ENCODE measurements around the gene TMEM63C. TPM values are rescaled to one million over a fixed set of nuclear protein-coding genes. Genes with fewer than 3 reads are reported as not detected.
"Not testable (repeated sequence)": the region's sequence is repeated elsewhere in the genome, so short reads cannot be mapped to it uniquely, and the experiment has no call there.

Gene TMEM63C
- total RNA-seq, 1 donor from 2014 or later = 1.1 TPM

GRCh38 chr14:77279719-77280118, 98.1 kb downstream of the TMEM63C start:
- DNase-seq (ENCODE audit: low read depth) = no peak
- no peak for TF ChIP-seq CTCF (IDR thresholded peaks at IDR 0.05; ENCODE audit: insufficient read depth, low read length, poor library complexity, severe bottlenecking)
- Histone ChIP-seq H3K4me3 (ENCODE audit: low read depth, low read length) (no peak overlapping the region), H3K27me3 (ENCODE audit: control insufficient read depth, insufficient read depth, low read length) (no peaks in the 10 kb centered on the region), H3K36me3 (ENCODE audit: control insufficient read depth, insufficient read depth, low read length) (peaks cover 1% of the 10 kb centered on the region)

GRCh38 chr14:77280921-77281320, 99.3 kb downstream of the TMEM63C start:
- not testable (repeated sequence) for H3K27me3 ChIP-seq (ENCODE audit: control insufficient read depth, insufficient read depth, low read length); H3K36me3 ChIP-seq (ENCODE audit: control insufficient read depth, insufficient read depth, low read length); H3K4me3 ChIP-seq (ENCODE audit: low read depth, low read length); DNase-seq (ENCODE audit: low read depth)

- no peak for TF ChIP-seq CTCF (IDR thresholded peaks at IDR 0.05; ENCODE audit: insufficient read depth, low read length, poor library complexity, severe bottlenecking)
- Histone ChIP-seq H3K36me3 (ENCODE audit: control insufficient read depth, insufficient read depth, low read length) (peaks cover 1% of the 10 kb centered on the region), H3K4me3 (ENCODE audit: low read depth, low read length) (no peak overlapping the region), H3K27me3 (ENCODE audit: control insufficient read depth, insufficient read depth, low read length) (no peaks in the 10 kb centered on the region)
- DNase-seq (ENCODE audit: low read depth) = no peak
Measured at GRCh38 chr14:77281852-77282410, 100.3 kb downstream of the TMEM63C start.

- TF ChIP-seq CTCF (IDR thresholded peaks at IDR 0.05; ENCODE audit: insufficient read depth, low read length, poor library complexity, severe bottlenecking) = no peak
- Histone ChIP-seq H3K27me3 (ENCODE audit: control insufficient read depth, insufficient read depth, low read length) (no peaks in the 10 kb centered on the region), H3K4me3 (ENCODE audit: low read depth, low read length) (no peak overlapping the region), H3K36me3 (ENCODE audit: control insufficient read depth, insufficient read depth, low read length) (peaks cover 1% of the 10 kb centered on the region)
- DNase-seq (ENCODE audit: low read depth) = no peak
Measured at GRCh38 chr14:77284066-77284465, 102.5 kb downstream of the TMEM63C start.

- Histone ChIP-seq H3K27me3 (ENCODE audit: control insufficient read depth, insufficient read depth, low read length) (no peaks in the 10 kb centered on the region), H3K36me3 (ENCODE audit: control insufficient read depth, insufficient read depth, low read length) (no peaks in the 10 kb centered on the region), H3K4me3 (ENCODE audit: low read depth, low read length) (no peak overlapping the region)
- TF ChIP-seq CTCF (IDR thresholded peaks at IDR 0.05; ENCODE audit: insufficient read depth, low read length, poor library complexity, severe bottlenecking) = no peak
- DNase-seq (ENCODE audit: low read depth) = no peak
Measured at GRCh38 chr14:77284466-77284865, 102.9 kb downstream of the TMEM63C start.

- H3K36me3 ChIP-seq (ENCODE audit: control insufficient read depth, insufficient read depth, low read length) = no peaks in the 10 kb centered on the region
- DNase-seq (ENCODE audit: low read depth) = no peak
- H3K27me3 ChIP-seq (ENCODE audit: control insufficient read depth, insufficient read depth, low read length) = no peaks in the 10 kb centered on the region
- no peak for TF ChIP-seq CTCF (IDR thresholded peaks at IDR 0.05; ENCODE audit: insufficient read depth, low read length, poor library complexity, severe bottlenecking)
- no peak overlapping the region for H3K4me3 ChIP-seq (ENCODE audit: low read depth, low read length)
Measured at GRCh38 chr14:77286576-77286975, 105.0 kb downstream of the TMEM63C start.
